HG03097 (cell line): Measurements from ENCODE around the gene INO80B.
"Not testable (repeated sequence)": the region's sequence is repeated elsewhere in the genome, so short reads cannot be mapped to it uniquely, and the experiment has no call there.

Experiments used
- ATAC-seq: cut with Tn5 transposase; IDR thresholded peaks from one replicate; pipeline ENCODE4 v1.9.1; 2021; ENCODE audit not compliant: unreplicated experiment, low FRiP score

Gene INO80B

GRCh38 chr2:74424995-74425406 is 29.9 kb upstream of the INO80B start:
- no peak for ATAC-seq

- ATAC-seq = no peak
These were observed 29.4 kb upstream of the INO80B start for GRCh38 chr2:74425523-74425922.

DNA sequence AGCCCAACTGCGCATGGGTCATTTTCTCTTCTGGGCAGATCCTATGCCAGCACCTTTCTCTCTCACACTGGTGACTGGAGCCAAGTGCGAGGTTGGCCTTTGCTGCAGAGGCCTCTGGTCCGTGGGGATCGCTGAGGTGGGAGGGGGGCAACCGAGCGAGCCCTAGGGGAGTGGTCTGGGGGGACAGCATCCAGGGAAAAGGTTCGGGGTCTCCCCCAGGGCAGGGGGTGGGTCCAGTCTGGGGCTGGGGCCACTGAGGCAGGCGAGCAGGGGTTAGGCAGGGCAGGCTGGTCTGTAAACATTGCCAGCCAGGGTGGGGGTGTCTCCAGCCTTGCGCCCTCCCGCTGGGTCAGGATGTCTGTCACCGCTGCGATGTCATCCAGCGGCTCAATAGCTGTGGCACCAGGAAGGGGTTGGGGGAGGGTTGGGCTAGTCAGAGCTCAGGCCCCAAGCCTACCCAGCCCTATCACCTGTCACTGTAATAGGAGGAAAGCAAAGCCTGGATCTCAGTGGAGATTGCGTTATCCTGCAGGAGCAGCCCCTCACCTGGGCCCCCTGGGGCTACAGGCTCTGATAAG is 28.6 kb upstream of the INO80B start:
- no peak for ATAC-seq

DNA sequence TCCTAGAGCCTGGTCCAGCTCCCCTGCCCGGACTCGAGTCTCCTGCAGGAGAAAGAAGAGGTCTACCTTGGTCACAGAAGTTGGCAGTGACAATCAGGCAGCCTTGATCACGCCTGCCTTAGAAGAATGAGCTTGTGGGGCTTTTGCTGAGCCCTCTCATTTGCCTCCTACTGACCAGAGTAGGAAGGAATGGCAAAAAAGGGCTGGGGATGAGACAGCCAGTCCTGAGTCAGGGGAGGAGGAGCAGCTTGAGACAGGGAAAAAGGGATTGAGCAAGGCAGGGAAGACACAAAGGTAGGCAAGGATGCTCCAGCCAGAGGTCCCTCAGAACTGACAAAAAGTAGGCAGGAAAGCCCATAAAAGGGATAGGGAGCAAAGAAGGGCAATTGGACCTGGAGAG is 27.3 kb upstream of the INO80B start:
- no peak for ATAC-seq

DNA sequence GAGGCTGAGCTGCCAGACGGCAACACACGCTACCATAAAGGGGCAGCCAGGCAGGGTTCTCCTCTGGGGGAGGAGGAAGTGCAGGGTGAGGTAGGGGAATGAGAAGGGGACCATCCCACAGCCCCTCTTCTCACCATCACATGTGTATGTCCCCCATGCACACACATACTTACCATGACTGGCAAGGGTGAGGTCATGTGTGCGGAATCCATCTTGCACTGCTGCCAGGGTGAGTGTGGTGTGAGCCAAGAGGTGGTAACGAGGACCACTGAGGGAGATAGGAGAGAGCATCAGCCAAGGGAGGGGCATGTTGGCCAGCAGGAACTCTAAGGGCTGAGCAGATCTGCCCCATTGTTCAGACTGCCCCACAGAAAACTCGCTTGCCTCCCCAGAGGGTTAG is 26.2 kb upstream of the INO80B start:
- no peak for ATAC-seq

GRCh38 chr2:74429487-74430451 is 25.1 kb upstream of the INO80B start:
- no peak for ATAC-seq

- no peak for ATAC-seq
These were observed 24.4 kb upstream of the INO80B start for GRCh38 chr2:74430502-74430901.

- ATAC-seq = no peak
These were observed 18.6 kb upstream of the INO80B start for GRCh38 chr2:74436111-74436805.

DNA sequence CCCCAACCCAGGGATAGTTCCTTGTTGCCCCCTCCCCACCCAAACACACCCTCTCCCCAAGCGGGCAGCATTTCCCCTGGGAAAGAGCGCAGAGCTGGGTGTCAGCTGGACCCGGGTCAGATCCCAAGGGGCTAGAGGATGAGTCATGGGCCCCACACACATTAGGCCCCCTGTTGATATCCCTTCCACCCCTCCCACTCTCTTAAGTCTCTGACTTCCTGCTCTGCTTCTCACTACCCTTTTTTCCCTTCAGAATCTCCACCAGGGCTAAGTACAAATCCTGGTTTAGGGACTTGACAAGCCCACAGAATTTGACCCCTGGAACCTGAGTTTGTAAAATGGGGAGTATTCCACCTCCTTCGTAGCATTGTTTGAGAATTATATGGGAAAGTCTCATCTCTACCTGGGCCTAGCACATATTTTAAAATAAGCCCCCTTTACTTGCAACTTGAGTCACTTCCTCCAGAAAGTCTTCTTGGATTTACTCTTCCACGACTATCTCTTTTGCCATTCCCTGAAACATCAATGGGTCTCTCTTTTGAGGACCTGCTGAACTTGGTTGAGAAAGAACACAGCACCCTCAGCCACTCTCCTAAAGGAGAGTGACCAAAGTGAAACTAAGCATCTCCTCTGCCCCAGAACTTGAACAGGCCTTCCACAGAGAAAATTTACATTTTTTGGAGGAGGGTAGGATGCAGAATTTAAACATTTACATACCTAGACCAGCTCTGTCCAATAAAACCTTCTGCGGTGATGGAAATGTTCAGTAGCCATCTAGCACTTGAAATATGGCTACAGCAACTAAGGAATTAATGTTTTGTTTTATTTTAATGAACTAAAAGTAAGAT is 17.8 kb upstream of the INO80B start:
- no peak for ATAC-seq

DNA sequence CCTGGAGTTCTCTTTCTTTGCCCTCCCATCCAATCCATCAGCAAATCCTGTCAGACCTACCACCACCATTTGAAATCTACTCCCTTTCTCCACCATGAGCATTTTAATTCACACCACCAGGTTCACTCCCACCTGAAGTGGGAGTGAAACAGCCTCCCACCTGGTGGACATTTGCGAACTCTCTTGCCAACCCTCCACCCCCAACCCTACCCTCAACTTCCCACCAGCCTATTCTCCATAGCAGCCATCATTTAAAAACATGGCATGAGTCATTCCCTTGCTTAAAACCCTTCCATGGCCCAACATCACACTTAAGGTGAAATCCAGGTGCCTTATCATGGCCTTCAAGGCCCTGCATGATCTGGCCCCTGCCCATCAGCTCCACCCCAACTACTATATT is 16.6 kb upstream of the INO80B start:
- no peak for ATAC-seq

DNA sequence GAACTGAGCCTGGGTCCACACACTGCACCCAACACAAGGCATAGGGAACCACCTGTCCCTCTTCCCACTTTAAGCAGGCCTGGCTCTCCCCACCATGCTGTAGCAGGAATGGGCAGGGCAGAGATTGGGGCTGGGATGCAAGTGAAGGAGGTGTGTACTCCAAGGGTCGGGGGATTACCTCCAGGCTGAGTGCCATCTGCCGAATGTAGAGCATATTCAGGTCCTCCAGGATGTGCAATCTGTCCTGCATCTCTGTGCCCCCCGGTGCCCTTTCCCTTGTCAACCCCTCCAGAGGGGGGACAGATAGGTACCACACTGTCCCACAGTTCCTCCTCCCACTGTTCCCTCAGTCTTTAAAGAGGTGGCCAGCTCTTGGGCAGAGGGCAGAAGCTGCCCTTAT is 15.5 kb upstream of the INO80B start:
- ATAC-seq = no peak

- ATAC-seq = no peak
These were observed 15.0 kb upstream of the INO80B start for GRCh38 chr2:74439803-74440377.

DNA sequence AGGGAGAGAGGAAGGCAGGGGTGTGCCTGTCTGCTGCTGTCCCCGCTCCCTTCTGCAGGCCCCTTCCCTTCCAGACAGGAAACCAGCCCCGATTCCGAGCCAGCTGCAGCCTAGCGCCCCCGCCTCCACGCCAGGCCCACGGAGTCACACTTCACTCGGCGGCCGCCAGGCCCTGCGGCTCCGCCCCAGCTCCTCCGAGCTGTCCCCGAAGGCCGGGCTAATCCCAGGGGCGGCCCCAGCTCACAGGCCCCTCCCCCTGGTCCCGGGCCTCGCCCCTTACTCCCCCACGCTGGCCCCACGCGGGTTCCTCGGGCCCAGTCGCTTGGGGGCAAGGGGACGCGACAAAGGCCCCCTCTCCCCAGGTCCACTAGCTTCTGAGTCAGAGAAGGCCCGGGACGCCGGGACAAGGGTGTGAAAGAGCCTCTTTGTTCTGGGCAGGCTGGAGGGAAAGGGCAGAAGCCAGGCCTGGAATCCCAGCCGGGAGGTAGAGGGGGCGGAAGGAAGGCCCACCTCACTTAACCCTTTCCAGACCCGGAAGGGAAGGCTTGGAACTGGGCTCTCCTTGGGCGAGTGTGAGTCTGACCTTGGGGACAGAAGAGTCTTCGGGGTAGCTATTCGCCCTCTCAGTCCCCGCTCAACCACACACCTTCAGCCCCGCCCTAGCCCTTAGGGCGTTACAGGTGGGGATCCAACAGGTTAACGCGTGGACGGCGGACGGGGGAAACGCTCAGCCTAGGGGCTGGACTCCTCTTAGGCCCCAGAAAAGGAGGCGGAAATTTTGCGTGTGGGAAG is 14.3 kb upstream of the INO80B start:
- peak; percentile 80 for ATAC-seq

GRCh38 chr2:74441170-74441689 is 13.7 kb upstream of the INO80B start:
- ATAC-seq = no peak

DNA sequence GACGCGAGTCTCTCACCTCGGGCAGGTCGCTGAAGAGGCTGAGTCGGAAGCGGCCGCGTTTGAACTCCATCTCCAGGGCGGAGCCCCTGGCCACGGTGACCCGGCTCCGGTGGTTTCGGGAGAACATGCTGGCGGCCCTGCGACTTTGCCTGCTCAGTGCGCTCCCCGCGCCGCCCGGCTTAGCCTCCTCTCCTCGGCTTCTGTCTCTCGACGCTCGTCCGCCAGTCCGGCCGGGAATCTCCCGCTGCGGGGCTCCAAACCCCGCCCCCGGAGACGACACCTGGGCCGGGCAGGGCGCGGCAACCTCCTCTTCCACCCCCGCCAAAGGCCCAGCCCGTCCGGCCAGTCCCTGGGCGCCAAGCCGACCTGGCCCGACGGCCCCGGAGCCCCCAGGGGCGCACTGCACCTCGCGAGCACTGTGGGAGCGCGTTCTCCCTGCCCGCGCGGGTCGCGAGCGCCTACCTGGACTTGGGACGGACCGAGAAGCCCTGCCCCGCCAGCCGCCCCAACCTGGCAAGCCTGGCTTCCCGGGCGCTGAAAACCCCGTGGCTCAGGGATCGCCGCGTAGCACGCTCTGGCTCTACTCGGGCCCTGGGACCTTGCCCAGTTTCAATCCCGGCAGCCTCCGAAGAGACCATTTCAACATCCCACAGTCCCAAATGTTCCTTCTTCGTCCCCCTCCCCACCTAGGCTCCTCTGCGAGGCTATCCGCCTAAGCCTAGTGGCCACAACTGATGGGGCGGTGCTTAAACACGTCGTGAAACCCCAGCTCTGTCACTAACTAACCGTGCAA is 13.0 kb upstream of the INO80B start, which contains the start of gene RTKN:
TSS of gene RTKN (minus strand) at position 248 of the 793 bp plus-strand sequence. CDS start at position 127, 121 bp downstream.
- ATAC-seq = no peak

DNA sequence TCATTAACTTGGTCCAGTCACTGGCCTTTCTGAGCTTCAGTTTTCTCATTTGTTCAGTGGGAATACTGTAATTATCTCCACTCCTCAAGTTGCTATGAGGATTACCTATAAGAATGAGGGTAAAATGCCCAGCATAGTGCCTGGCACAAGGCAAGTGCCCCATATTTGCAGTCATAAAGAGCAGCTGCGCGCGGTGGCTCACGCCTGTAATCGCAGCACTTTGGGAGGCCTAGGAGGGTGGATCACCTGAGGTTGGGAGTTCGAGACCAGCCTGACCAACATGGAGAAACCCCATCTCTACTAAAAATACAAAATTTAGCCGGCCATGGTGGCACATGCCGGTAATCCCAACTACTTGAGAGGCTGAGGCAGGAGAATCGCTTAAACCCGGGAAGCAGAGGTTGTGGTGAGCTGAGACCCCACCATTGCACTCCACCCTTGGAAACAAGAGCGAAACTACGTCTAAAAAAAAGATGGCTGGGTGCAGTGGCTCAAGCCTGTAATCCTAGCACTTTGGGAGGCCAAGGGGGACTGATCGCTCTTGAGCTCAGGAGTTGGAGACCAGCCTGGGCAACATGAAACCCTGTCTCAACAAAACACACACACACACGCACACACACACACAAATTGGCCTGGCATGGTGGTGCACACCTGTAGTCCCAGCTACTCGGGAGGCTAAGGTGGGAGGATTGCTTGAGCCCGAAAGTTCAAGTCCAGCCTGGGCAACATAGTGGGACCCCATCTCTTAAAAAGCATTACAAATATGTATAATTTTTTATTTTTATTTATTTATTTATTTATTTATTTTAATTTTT is 12.2 kb upstream of the INO80B start:
- not testable (repeated sequence) for ATAC-seq

GRCh38 chr2:74444498-74445318 is 10.2 kb upstream of the INO80B start:
- no peak for ATAC-seq
